KMS-11 (cell line): ENCODE results near the gene PLET1.

Source experiments
- H2AFZ ChIP-seq: fragments of 200-600 bp; sonication (generic); 2 replicates; pipeline ENCODE4 v1.6.1; 2016; ENCODE audit warnings: antibody characterized with exemption, mixed run types, low read depth
- H3K27ac ChIP-seq: fragments of 200-600 bp; sonication (generic); 2 replicates; pipeline ENCODE4 v1.6.1; 2016; ENCODE audit warnings: mild to moderate bottlenecking, mixed run types
- H3K27me3 ChIP-seq: fragments of 200-600 bp; sonication (generic); 2 replicates; pipeline ENCODE4 v1.6.1; 2017; ENCODE audit warnings: mild to moderate bottlenecking, low read depth, mixed run types, moderate library complexity; ENCODE audit not compliant: insufficient read depth
- H3K36me3 ChIP-seq: fragments of 200-600 bp; sonication (generic); 2 replicates; pipeline ENCODE4 v1.6.1; 2017; ENCODE audit warnings: mild to moderate bottlenecking, mixed run types; ENCODE audit not compliant: insufficient read depth
- H3K4me1 ChIP-seq: fragments of 200-600 bp; sonication (generic); 2 replicates; pipeline ENCODE4 v1.6.1; 2016; ENCODE audit warnings: mild to moderate bottlenecking, low read depth, mixed run types; ENCODE audit not compliant: poor library complexity, severe bottlenecking
- H3K4me2 ChIP-seq: fragments of 200-600 bp; sonication (generic); 2 replicates; pipeline ENCODE4 v1.7.0; 2016; ENCODE audit warnings: mild to moderate bottlenecking, mixed run types
- H3K4me3 ChIP-seq: fragments of 200-600 bp; sonication (generic); IDR thresholded peaks from 2 replicates; pipeline ENCODE4 v1.6.1; 2017; ENCODE audit warnings: low read depth, low read length, mixed read lengths; ENCODE audit not compliant: insufficient read depth
- H3K79me2 ChIP-seq: fragments of 200-600 bp; sonication (generic); 2 replicates; pipeline ENCODE4 v1.6.1; 2016; ENCODE audit warnings: low read depth, mixed run types; ENCODE audit not compliant: insufficient read depth
- H3K9ac ChIP-seq: fragments of 200-600 bp; sonication (generic); 2 replicates; pipeline ENCODE4 v1.6.1; 2016; ENCODE audit warnings: mild to moderate bottlenecking, mixed run types
- H4K20me1 ChIP-seq: fragments of 200-600 bp; sonication (generic); 2 replicates; pipeline ENCODE4 v1.6.1; 2016; ENCODE audit warnings: mild to moderate bottlenecking, mixed run types; ENCODE audit not compliant: insufficient read depth
- CTCF ChIP-seq: fragments of 200-600 bp; sonication (generic); conservative IDR thresholded peaks from 2 replicates; pipeline ENCODE4 v1.6.1; 2017; ENCODE audit warnings: low read depth, mild to moderate bottlenecking, antibody characterized with exemption, low read length, moderate library complexity, mixed read lengths

The PLET1 gene

GRCh38 chr11:112267188-112267591 is 6.5 kb upstream of the PLET1 start:
- TF ChIP-seq CTCF = no peak
- Histone ChIP-seq H3K27ac (no peak overlapping the region), H3K79me2 (no peaks in the 10 kb centered on the region), H3K4me2 (no peak overlapping the region), H3K36me3 (no peaks in the 10 kb centered on the region), H3K4me1 (no peaks in the 10 kb centered on the region), H4K20me1 (no peaks in the 10 kb centered on the region), H3K9ac (no peak overlapping the region), H3K4me3 (no peak overlapping the region), H2AFZ (no peak overlapping the region), H3K27me3 (no peaks in the 10 kb centered on the region)

DNA sequence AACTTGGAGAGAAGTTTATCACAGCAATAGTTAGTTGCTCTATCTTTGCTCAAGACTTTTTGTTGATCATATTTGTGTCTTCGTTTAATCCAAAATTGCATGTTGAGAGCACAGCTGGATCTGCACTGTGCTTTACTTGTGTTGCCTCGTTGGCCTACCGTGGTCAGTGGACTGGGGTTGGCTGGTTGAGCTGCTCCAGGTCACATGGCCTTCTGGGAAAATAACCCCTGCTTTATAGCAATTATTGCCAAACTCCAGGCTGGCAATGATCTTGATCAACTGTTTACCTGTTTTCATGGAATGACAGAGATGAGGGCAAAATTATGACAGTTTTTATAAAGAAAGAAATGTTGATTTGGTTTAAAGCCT is 5.7 kb upstream of the PLET1 start:
- Histone ChIP-seq H3K27ac (no peak overlapping the region), H4K20me1 (no peaks in the 10 kb centered on the region), H3K9ac (no peak overlapping the region), H3K36me3 (no peaks in the 10 kb centered on the region), H3K27me3 (no peaks in the 10 kb centered on the region), H3K79me2 (no peaks in the 10 kb centered on the region), H3K4me1 (no peaks in the 10 kb centered on the region), H2AFZ (no peak overlapping the region), H3K4me2 (no peak overlapping the region), H3K4me3 (no peak overlapping the region)
- no peak for TF ChIP-seq CTCF

DNA sequence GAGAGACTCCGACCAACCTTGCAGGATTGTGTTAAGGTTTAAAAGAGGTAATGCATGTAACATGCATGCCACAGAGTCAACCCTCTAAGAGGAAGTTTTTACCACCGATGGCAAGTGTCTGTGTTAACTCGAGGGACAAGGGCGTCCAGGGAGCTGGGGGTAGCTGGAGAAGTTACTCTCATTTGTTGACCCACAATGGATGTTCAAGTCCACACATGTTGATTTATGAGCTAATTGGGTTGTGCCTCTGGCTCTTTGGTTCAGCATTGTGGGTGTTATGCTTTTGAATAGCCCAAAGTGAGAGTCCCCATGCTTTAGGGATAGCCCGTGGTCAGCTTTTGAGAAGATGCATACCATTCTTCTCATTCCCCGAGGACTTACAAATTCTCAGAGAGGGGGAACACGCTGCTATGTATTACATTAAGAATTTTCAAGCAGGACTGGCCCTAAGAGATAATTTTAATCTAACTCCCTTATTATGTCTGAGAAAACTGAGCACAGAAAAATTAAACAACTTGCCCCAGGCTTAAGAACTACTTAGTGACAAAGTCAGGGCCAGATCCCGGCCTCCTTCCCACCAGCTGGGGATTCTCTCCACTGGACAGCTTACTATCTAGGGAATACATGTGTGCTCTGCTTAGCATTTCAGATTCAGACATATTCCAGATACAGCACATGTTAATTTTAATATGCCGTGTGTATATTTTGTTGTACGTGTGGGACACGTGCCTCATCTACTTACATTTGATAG is 5.2 kb upstream of the PLET1 start:
- no peaks in the 10 kb centered on the region for H4K20me1 ChIP-seq
- H3K9ac ChIP-seq = no peak overlapping the region
- no peak overlapping the region for H3K27ac ChIP-seq
- no peak overlapping the region for H3K4me2 ChIP-seq
- no peaks in the 10 kb centered on the region for H3K36me3 ChIP-seq
- H3K79me2 ChIP-seq = no peaks in the 10 kb centered on the region
- H3K4me3 ChIP-seq = no peak overlapping the region
- H3K4me1 ChIP-seq = no peaks in the 10 kb centered on the region
- no peak overlapping the region for H2AFZ ChIP-seq
- H3K27me3 ChIP-seq = no peaks in the 10 kb centered on the region
- TF ChIP-seq CTCF = no peak

GRCh38 chr11:112255067-112255720 is 5.5 kb downstream of the PLET1 start:
- Histone ChIP-seq H3K27ac (no peak overlapping the region), H3K4me3 (no peak overlapping the region), H3K36me3 (no peaks in the 10 kb centered on the region), H4K20me1 (no peaks in the 10 kb centered on the region), H2AFZ (no peak overlapping the region), H3K9ac (no peak overlapping the region), H3K27me3 (no peaks in the 10 kb centered on the region), H3K4me1 (no peaks in the 10 kb centered on the region), H3K79me2 (no peaks in the 10 kb centered on the region), H3K4me2 (no peak overlapping the region)
- TF ChIP-seq CTCF = no peak
